IMR-90 (cell line): ENCODE data around the gene CWC25. TPM values are rescaled to one million over a fixed set of nuclear protein-coding genes. Genes with fewer than 3 reads are reported as not detected.

Experiments used
- ATAC-seq: fragments of 200-7000 bp; cut with Tn5 transposase; 2 replicates; pipeline ENCODE4 v1.9.1; 2020; ENCODE audit warnings: low read depth, mild to moderate bottlenecking, moderate library complexity
- BruUV-seq: library from RNA; stranded (reverse); fragments of 400-500 nt; replicated peaks from 2 replicates; lab custom pipeline; 2021; lab: Mats Ljungman, UMichigan
- CTCF ChIA-PET: fragments of 300-600 bp; formaldehyde crosslinking; extraction: SDS; loops from one replicate; lab custom pipeline; 2021; ENCODE audit warnings: antibody characterized with exemption; lab: Yijun Ruan, JAX
- POLR2A ChIA-PET: fragments of 300-600 bp; sonication (Branson Sonifier 250); formaldehyde crosslinking; loops from one replicate; lab custom pipeline; 2022; ENCODE audit warnings: antibody characterized with exemption; ENCODE audit not compliant: unreplicated experiment; lab: Charles Lee
- DNase-seq: peaks from one replicate; pipeline ENCODE4 v3.0.0; 2013
- H2AFZ ChIP-seq: replicated peaks from 2 replicates; pipeline ENCODE3; 2013; ENCODE audit warnings: low read length, mild to moderate bottlenecking; ENCODE audit not compliant: poor library complexity
- H2AK5ac ChIP-seq: 2 replicates; pipeline ENCODE4 v1.6.1; 2013; ENCODE audit warnings: low read depth, low read length, inconsistent platforms
- H2AK9ac ChIP-seq: replicated peaks from 2 replicates; pipeline ENCODE3; 2013; ENCODE audit warnings: mild to moderate bottlenecking, low read depth, low read length, moderate library complexity; ENCODE audit not compliant: poor library complexity
- H2BK120ac ChIP-seq: 2 replicates; pipeline ENCODE4 v1.6.1; 2013; ENCODE audit warnings: low read depth, low read length, inconsistent platforms
- H2BK15ac ChIP-seq: 3 replicates; pipeline ENCODE4 v1.6.1; 2013; ENCODE audit warnings: low read depth, low read length, inconsistent platforms
- H2BK20ac ChIP-seq: 2 replicates; pipeline ENCODE4 v1.6.1; 2013; ENCODE audit warnings: low read depth, mild to moderate bottlenecking, inconsistent platforms, low read length, moderate library complexity
- H2BK5ac ChIP-seq: 2 replicates; pipeline ENCODE4 v1.6.1; 2013; ENCODE audit warnings: mild to moderate bottlenecking, low read depth, low read length, inconsistent platforms; ENCODE audit not compliant: poor library complexity, severe bottlenecking
- H3K14ac ChIP-seq: replicated peaks from 2 replicates; pipeline ENCODE4 v1.6.1; 2013; ENCODE audit warnings: low read depth, low read length, inconsistent platforms
- H3K18ac ChIP-seq: 2 replicates; pipeline ENCODE4 v1.6.1; 2013; ENCODE audit warnings: low read depth, low read length, control low read depth
- H3K23ac ChIP-seq: 2 replicates; pipeline ENCODE4 v1.6.1; 2013; ENCODE audit warnings: low read depth, low read length, inconsistent platforms
- H3K27ac ChIP-seq: 2 replicates; pipeline ENCODE4 v1.5.1; 2013; ENCODE audit warnings: mild to moderate bottlenecking, control low read depth, low read length; ENCODE audit not compliant: insufficient read depth
- H3K27me3 ChIP-seq: 2 replicates; pipeline ENCODE4 v1.6.1; 2013; ENCODE audit warnings: low read length; ENCODE audit not compliant: control insufficient read depth, insufficient read depth
- H3K36me3 ChIP-seq: 2 replicates; pipeline ENCODE4 v1.6.1; 2013; ENCODE audit warnings: low read length, mixed read lengths; ENCODE audit not compliant: control insufficient read depth, insufficient read depth
- H3K4ac ChIP-seq: 2 replicates; pipeline ENCODE4 v1.6.1; 2013; ENCODE audit warnings: low read depth, low read length, inconsistent platforms
- H3K4me1 ChIP-seq: 2 replicates; pipeline ENCODE4 v1.6.1; 2013; ENCODE audit warnings: low read length, mixed read lengths; ENCODE audit not compliant: control insufficient read depth, insufficient read depth
- H3K4me2 ChIP-seq: 2 replicates; pipeline ENCODE4 v1.6.1; 2013; ENCODE audit warnings: low read depth, mild to moderate bottlenecking, control low read depth, low read length, moderate library complexity
- H3K4me3 ChIP-seq: 2 replicates; pipeline ENCODE4 v1.5.1; 2013; ENCODE audit warnings: low read depth, mild to moderate bottlenecking, control low read depth, low read length, moderate library complexity; ENCODE audit not compliant: insufficient read depth
- H3K56ac ChIP-seq: 2 replicates; pipeline ENCODE4 v1.6.1; 2013; ENCODE audit warnings: low read length, inconsistent platforms; ENCODE audit not compliant: insufficient read depth; ENCODE audit errors: extremely low read depth
- H3K79me1 ChIP-seq, 2 experiments: 2 replicates each; pipeline ENCODE4 v1.6.1; 2013; ENCODE audit warnings: low read length in 2 of 2, inconsistent platforms in 1 of 2, low read depth in 1 of 2
- H3K9ac ChIP-seq: 2 replicates; pipeline ENCODE4 v1.6.1; 2013; ENCODE audit warnings: low read depth, low read length, control low read depth
- H3K9me1 ChIP-seq: 2 replicates; pipeline ENCODE4 v1.6.1; 2013; ENCODE audit warnings: low read length, inconsistent platforms; ENCODE audit not compliant: insufficient read depth
- H3K9me3 ChIP-seq: 2 replicates; pipeline ENCODE4 v1.6.1; 2013; ENCODE audit warnings: low read length; ENCODE audit not compliant: control insufficient read depth, insufficient read depth
- H4K20me1 ChIP-seq: 2 replicates; pipeline ENCODE4 v1.6.1; 2013; ENCODE audit warnings: low read length, inconsistent platforms; ENCODE audit not compliant: insufficient read depth
- H4K5ac ChIP-seq: 2 replicates; pipeline ENCODE4 v1.6.1; 2013; ENCODE audit warnings: mild to moderate bottlenecking, low read depth, low read length, control low read depth
- H4K8ac ChIP-seq, 2 experiments: 2 replicates each; pipeline ENCODE4 v1.6.1; 2013; ENCODE audit warnings: low read depth in 2 of 2, low read length in 2 of 2, control low read depth in 1 of 2, inconsistent platforms in 1 of 2
- H4K91ac ChIP-seq: 2 replicates; pipeline ENCODE4 v1.6.1; 2013; ENCODE audit warnings: low read depth, low read length, inconsistent platforms; ENCODE audit not compliant: insufficient read depth
- CEBPB ChIP-seq: IDR thresholded peaks from 2 replicates; pipeline ENCODE4 v1.6.1; 2012; ENCODE audit warnings: low read depth, low read length, improper control_type of control experiment
- MXI1 ChIP-seq: IDR thresholded peaks from 2 replicates; pipeline ENCODE4 v1.6.1; 2012; ENCODE audit warnings: low read depth, mild to moderate bottlenecking, low read length, moderate library complexity, borderline replicate concordance
- RAD21 ChIP-seq: IDR thresholded peaks from 2 replicates; pipeline ENCODE4 v1.6.1; 2012; ENCODE audit warnings: low read length, improper control_type of control experiment
- WGBS, 2 experiments: methylation state at CpG; one replicate each; pipeline versions ENCODE4 v1.1.5 to v1.1.7; 2013; ENCODE audit warnings: missing lambda C conversion rate in 2 of 2; ENCODE audit not compliant: insufficient read length in 1 of 2; ENCODE audit errors: extremely low coverage in 2 of 2; 5-methylcytosine and 5-hydroxymethylcytosine counted together
- dilution Hi-C: fragments of 300-500 bp; cut with HindIII; formaldehyde crosslinking; loops from one replicate; pipeline ENCODE4 v1.14.3; 2018; ENCODE audit warnings: low sequenced_read_pairs; ENCODE audit not compliant: unreplicated experiment
- in situ Hi-C: fragments of 300-500 bp; cut with MboI; formaldehyde crosslinking; loops from 3 replicates; pipeline ENCODE4 v1.14.3; 2019; ENCODE audit warnings: low sequenced_read_pairs, inconsistent platforms, mixed read lengths
- intact Hi-C: fragments of 100-400 bp; cut with micrococcal nuclease; formaldehyde crosslinking; loops from 2 replicates; pipeline ENCODE4 v1.10.0; 2022
- polyA plus RNA-seq, 3 experiments: library from polyadenylated mRNA; depleted of rRNA; stranded (reverse); fragments of >200 nt; gene quantifications; 2 replicates each; pipeline ENCODE4 v1.2.3, GENCODE V29; 2012; ENCODE audit warnings: low replicate concordance in 1 of 3
- total RNA-seq: library from RNA; depleted of rRNA; stranded (reverse); fragments of >200 nt; gene quantifications from 2 replicates; pipeline ENCODE4 v1.2.3, GENCODE V29; 2012
- TF ChIP-seq, protein P1 (sequence below): fragments of 150-350 bp; IDR thresholded peaks from 2 replicates; pipeline ENCODE4 v1.6.1; 2016; ENCODE audit warnings: low read depth, mild to moderate bottlenecking, low read length, moderate library complexity, borderline replicate concordance
- TF ChIP-seq, protein P2 (sequence below): conservative IDR thresholded peaks from 2 replicates; pipeline ENCODE4 v1.5.1; 2012; ENCODE audit warnings: mild to moderate bottlenecking, low read depth, low read length, improper control_type of control experiment

Gene CWC25
- total and polyA plus RNA-seq, 2 of the 4 experiments (the other 2 are of a cell fraction) = 9.1 to 16.1 TPM

DNA sequence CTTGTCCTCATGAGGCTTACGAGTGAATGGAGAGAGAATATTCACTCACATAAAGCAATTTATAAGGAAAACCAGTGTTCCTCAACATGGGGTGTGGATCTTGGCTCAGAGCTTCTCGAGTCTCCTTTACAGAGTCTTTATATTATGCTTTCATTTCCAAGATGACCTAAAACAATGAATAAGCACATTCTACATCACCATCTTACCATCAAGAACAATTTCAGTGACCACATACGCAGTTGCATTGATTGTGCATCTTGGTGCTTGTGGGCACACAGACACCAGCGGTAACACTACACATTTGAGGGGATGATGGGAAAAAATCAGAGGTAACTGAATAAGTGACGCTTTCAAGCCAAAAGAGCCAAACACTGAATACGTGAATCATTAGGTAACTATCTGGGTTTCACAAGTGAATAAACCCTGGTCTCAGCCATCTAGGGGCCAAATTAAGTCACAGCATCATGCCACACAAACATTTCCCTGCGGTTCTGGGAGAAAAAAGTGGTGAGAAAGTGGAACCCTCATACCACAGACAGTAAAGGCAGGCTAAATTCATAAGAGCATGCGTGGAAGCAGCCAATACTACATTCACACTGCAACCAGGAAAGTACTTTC lies 9.4 kb downstream of the CWC25 start:
- Histone ChIP-seq H3K4me3 (no peak overlapping the region), H4K8ac (no peak overlapping the region), H2BK5ac (peak overlapping the region; percentile 36), H4K5ac (no peak overlapping the region), H3K14ac (no peak overlapping the region), H3K4ac (no peak overlapping the region), H2AK9ac (no peak overlapping the region), H2BK15ac (no peak overlapping the region), H3K9me1 (no peaks in the 10 kb centered on the region), H2AFZ (no peak overlapping the region), H3K18ac (no peak overlapping the region), H3K79me1 (peaks cover 6 to 41% of the 10 kb centered on the region in 2 experiments; a peak in 3 of 4 replicates), H3K27ac (no peak overlapping the region), H3K27me3 (no peaks in the 10 kb centered on the region), H3K23ac (no peak overlapping the region), H3K36me3 (peaks cover 37% of the 10 kb centered on the region), H2BK120ac (no peak overlapping the region), H4K20me1 (peaks cover 7% of the 10 kb centered on the region; the same call in 1 of the 2 replicates), H2BK20ac (no peak overlapping the region), H3K9me3 (no peaks in the 10 kb centered on the region), H3K56ac (no peak overlapping the region), H3K4me2 (no peak overlapping the region), H2AK5ac (no peak overlapping the region), H3K9ac (no peak overlapping the region), H4K91ac (no peak overlapping the region), H3K4me1 (peaks cover 1% of the 10 kb centered on the region; the same call in 1 of the 2 replicates)
- in situ Hi-C loops = no loop called here
- no CpG with 5 or more reads among the region's 8 CpGs for WGBS, 2 experiments
- intact Hi-C loops = no loop called here
- peak; percentile 69 for ATAC-seq
- DNase-seq = peak; percentile 59
- dilution Hi-C loops = no loop called here
- peak; percentile 34; the same call in 1 of the 2 replicates for TF ChIP-seq RAD21
- peak; percentile 58 for TF ChIP-seq CEBPB
- no peak for TF ChIP-seq MXI1
- TF ChIP-seq, protein P1, sequence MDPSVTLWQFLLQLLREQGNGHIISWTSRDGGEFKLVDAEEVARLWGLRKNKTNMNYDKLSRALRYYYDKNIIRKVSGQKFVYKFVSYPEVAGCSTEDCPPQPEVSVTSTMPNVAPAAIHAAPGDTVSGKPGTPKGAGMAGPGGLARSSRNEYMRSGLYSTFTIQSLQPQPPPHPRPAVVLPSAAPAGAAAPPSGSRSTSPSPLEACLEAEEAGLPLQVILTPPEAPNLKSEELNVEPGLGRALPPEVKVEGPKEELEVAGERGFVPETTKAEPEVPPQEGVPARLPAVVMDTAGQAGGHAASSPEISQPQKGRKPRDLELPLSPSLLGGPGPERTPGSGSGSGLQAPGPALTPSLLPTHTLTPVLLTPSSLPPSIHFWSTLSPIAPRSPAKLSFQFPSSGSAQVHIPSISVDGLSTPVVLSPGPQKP = no peak
- TF ChIP-seq, protein P2, sequence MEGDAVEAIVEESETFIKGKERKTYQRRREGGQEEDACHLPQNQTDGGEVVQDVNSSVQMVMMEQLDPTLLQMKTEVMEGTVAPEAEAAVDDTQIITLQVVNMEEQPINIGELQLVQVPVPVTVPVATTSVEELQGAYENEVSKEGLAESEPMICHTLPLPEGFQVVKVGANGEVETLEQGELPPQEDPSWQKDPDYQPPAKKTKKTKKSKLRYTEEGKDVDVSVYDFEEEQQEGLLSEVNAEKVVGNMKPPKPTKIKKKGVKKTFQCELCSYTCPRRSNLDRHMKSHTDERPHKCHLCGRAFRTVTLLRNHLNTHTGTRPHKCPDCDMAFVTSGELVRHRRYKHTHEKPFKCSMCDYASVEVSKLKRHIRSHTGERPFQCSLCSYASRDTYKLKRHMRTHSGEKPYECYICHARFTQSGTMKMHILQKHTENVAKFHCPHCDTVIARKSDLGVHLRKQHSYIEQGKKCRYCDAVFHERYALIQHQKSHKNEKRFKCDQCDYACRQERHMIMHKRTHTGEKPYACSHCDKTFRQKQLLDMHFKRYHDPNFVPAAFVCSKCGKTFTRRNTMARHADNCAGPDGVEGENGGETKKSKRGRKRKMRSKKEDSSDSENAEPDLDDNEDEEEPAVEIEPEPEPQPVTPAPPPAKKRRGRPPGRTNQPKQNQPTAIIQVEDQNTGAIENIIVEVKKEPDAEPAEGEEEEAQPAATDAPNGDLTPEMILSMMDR = peak; percentile 42
- POLR2A ChIA-PET = no interaction called here
- no TSS peak for BruUV-seq
- CTCF ChIA-PET = no interaction called here
